ENCODE results near the gene NLK. TPM values are rescaled to one million over a fixed set of nuclear protein-coding genes. Genes with fewer than 3 reads are reported as not detected.
A peak's percentile ranks its signal among the peaks of the same experiment; 100 is the strongest.

The NLK gene
- total and polyA plus RNA-seq, 2 of the 13 experiments (the other 11 are each of a cell fraction or from before 2014, with no cell fraction given): 13.4 to 14.6 TPM

DNA sequence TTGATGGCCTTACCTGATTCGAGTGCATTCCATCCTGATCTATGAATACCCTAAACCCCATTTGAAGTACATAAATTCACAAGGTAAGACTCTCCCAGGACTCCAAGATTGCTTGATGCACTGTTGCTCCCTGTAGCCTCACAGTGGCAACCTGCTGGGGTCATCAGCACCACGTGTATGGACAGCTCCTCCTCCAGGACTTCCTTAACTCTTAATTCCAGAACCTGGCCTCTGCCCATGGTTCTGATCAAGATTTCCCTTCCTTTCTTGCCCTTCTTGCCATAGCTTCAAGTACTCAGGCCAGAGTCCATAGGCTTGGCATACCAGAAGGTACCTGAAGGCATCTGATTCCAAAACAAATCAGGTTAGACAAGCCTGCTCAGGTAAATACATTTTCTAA, 34.0 kb upstream of the NLK start (continued):
- TF ChIP-seq USF2 (IDR thresholded peaks at IDR 0.05; ENCODE audit: low read depth, low read length) (no peak), USF2 (CRISPR knock-in tag; IDR thresholded peaks at IDR 0.05; ENCODE audit: borderline replicate concordance) (no peak), CENPX (CRISPR knock-in tag; IDR thresholded peaks at IDR 0.05) (no peak), ZNF292 (CRISPR knock-in tag; IDR thresholded peaks at IDR 0.05; ENCODE audit: borderline replicate concordance, low read depth) (no peak), SMYD3 (CRISPR knock-in tag; IDR thresholded peaks at IDR 0.05) (no peak), ZNF75D (CRISPR knock-in tag; IDR thresholded peaks at IDR 0.05; ENCODE audit: borderline replicate concordance) (no peak), ZNF256 (CRISPR knock-in tag; conservative IDR thresholded peaks at IDR 0.05) (no peak), EHMT2 (IDR thresholded peaks at IDR 0.05; ENCODE audit: borderline replicate concordance, low read depth, low read length) (peak; percentile 87; the same call in 1 of the 2 replicates), TCF7L2 (IDR thresholded peaks at IDR 0.05; ENCODE audit: low read depth, low read length) (no peak), ZNF24 (IDR thresholded peaks at IDR 0.05) (no peak), RAD51 (IDR thresholded peaks at IDR 0.05; ENCODE audit: borderline replicate concordance) (no peak), ZFP36L2 (CRISPR knock-in tag; IDR thresholded peaks at IDR 0.05) (peak; percentile 85; the same call in 1 of the 2 replicates), NR2F1 (CRISPR knock-in tag; IDR thresholded peaks at IDR 0.05) (no peak), ZNF788 (CRISPR knock-in tag; IDR thresholded peaks at IDR 0.05; ENCODE audit: borderline replicate concordance) (no peak), RCOR2 (CRISPR knock-in tag; IDR thresholded peaks at IDR 0.05) (no peak), SMAD9 (CRISPR knock-in tag; IDR thresholded peaks at IDR 0.05) (0 out of 2 replicates have a peak, but pooled peaks have one; percentile 75), ZFX (CRISPR knock-in tag; IDR thresholded peaks at IDR 0.05; ENCODE audit: low read depth) (no peak), MZF1 (CRISPR knock-in tag; IDR thresholded peaks at IDR 0.05; ENCODE audit: borderline replicate concordance) (no peak), RFX5 (IDR thresholded peaks at IDR 0.05; ENCODE audit: low read depth, low read length) (no peak)
- TF ChIP-seq, protein P1, sequence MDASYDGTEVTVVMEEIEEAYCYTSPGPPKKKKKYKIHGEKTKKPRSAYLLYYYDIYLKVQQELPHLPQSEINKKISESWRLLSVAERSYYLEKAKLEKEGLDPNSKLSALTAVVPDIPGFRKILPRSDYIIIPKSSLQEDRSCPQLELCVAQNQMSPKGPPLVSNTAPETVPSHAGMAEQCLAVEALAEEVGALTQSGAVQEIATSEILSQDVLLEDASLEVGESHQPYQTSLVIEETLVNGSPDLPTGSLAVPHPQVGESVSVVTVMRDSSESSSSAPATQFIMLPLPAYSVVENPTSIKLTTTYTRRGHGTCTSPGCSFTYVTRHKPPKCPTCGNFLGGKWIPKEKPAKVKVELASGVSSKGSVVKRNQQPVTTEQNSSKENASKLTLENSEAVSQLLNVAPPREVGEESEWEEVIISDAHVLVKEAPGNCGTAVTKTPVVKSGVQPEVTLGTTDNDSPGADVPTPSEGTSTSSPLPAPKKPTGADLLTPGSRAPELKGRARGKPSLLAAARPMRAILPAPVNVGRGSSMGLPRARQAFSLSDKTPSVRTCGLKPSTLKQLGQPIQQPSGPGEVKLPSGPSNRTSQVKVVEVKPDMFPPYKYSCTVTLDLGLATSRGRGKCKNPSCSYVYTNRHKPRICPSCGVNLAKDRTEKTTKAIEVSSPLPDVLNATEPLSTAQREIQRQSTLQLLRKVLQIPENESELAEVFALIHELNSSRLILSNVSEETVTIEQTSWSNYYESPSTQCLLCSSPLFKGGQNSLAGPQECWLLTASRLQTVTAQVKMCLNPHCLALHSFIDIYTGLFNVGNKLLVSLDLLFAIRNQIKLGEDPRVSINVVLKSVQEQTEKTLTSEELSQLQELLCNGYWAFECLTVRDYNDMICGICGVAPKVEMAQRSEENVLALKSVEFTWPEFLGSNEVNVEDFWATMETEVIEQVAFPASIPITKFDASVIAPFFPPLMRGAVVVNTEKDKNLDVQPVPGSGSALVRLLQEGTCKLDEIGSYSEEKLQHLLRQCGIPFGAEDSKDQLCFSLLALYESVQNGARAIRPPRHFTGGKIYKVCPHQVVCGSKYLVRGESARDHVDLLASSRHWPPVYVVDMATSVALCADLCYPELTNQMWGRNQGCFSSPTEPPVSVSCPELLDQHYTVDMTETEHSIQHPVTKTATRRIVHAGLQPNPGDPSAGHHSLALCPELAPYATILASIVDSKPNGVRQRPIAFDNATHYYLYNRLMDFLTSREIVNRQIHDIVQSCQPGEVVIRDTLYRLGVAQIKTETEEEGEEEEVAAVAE (CRISPR knock-in tag; IDR thresholded peaks at IDR 0.05; ENCODE audit: borderline replicate concordance): peak; percentile 82
- TF ChIP-seq, protein P2, sequence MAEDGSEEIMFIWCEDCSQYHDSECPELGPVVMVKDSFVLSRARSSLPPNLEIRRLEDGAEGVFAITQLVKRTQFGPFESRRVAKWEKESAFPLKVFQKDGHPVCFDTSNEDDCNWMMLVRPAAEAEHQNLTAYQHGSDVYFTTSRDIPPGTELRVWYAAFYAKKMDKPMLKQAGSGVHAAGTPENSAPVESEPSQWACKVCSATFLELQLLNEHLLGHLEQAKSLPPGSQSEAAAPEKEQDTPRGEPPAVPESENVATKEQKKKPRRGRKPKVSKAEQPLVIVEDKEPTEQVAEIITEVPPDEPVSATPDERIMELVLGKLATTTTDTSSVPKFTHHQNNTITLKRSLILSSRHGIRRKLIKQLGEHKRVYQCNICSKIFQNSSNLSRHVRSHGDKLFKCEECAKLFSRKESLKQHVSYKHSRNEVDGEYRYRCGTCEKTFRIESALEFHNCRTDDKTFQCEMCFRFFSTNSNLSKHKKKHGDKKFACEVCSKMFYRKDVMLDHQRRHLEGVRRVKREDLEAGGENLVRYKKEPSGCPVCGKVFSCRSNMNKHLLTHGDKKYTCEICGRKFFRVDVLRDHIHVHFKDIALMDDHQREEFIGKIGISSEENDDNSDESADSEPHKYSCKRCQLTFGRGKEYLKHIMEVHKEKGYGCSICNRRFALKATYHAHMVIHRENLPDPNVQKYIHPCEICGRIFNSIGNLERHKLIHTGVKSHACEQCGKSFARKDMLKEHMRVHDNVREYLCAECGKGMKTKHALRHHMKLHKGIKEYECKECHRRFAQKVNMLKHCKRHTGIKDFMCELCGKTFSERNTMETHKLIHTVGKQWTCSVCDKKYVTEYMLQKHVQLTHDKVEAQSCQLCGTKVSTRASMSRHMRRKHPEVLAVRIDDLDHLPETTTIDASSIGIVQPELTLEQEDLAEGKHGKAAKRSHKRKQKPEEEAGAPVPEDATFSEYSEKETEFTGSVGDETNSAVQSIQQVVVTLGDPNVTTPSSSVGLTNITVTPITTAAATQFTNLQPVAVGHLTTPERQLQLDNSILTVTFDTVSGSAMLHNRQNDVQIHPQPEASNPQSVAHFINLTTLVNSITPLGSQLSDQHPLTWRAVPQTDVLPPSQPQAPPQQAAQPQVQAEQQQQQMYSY (CRISPR knock-in tag; IDR thresholded peaks at IDR 0.05): no peak
